Esophagus (tissue), 2 donors: ENCODE data around the gene G6PD. TPM values are rescaled to one million over a fixed set of nuclear protein-coding genes. Genes with fewer than 3 reads are reported as not detected.
A peak's percentile ranks its signal among the peaks of the same experiment; 100 is the strongest.
"Not testable (repeated sequence)": the region's sequence is repeated elsewhere in the genome, so short reads cannot be mapped to it uniquely, and the experiment has no call there.

Experiments
- H3K27ac ChIP-seq, 2 donors: one replicate each; pipeline ENCODE4 v1.5.1; 2013; ENCODE audit warnings: low read depth in 2 of 2, mild to moderate bottlenecking in 2 of 2, inconsistent platforms in 1 of 2, low read length in 1 of 2, moderate library complexity in 1 of 2
- H3K27me3 ChIP-seq, 2 donors: one replicate each; pipeline ENCODE4 v1.6.1; 2013; ENCODE audit warnings: low read length in 2 of 2, control low read depth in 1 of 2, mild to moderate bottlenecking in 1 of 2; ENCODE audit not compliant: insufficient read depth in 2 of 2, control insufficient read depth in 1 of 2
- H3K36me3 ChIP-seq, 2 donors: one replicate each; pipeline ENCODE4 v1.6.1; 2013; ENCODE audit warnings: low read length in 1 of 2; ENCODE audit not compliant: control insufficient read depth in 2 of 2, insufficient read depth in 2 of 2
- H3K4me1 ChIP-seq, 2 donors: one replicate each; pipeline ENCODE4 v1.6.1; 2013; ENCODE audit warnings: low read length in 1 of 2; ENCODE audit not compliant: control insufficient read depth in 2 of 2, insufficient read depth in 2 of 2
- H3K4me3 ChIP-seq, 2 donors: one replicate each; pipeline ENCODE4 v1.5.1; 2013; ENCODE audit warnings: low read length in 2 of 2, mild to moderate bottlenecking in 2 of 2, low read depth in 1 of 2, moderate library complexity in 1 of 2
- H3K9me3 ChIP-seq, 2 donors: one replicate each; pipeline ENCODE4 v1.6.1; 2013; ENCODE audit warnings: mild to moderate bottlenecking in 2 of 2, low read depth in 1 of 2, low read length in 1 of 2, moderate library complexity in 1 of 2; ENCODE audit not compliant: control insufficient read depth in 2 of 2, insufficient read depth in 1 of 2
- WGBS, 2 donors: extraction: QIAGEN DNeasy Blood & Tissue Kit; methylation state at CpG; one replicate each; pipeline ENCODE4 v1.1.7; 2013; 5-methylcytosine and 5-hydroxymethylcytosine counted together
- polyA plus RNA-seq, 2 donors: library from polyadenylated mRNA; stranded (reverse); fragments of 200-250 nt; gene quantifications; one replicate each; pipeline ENCODE4 v1.2.3, GENCODE V29; 2013
- donor health status: healthy with polysubstance abuse.
- donor health status: Bipolar disorder and iron deficiency.

Gene G6PD
- 10 to 100 TPM; 42.7 to 46.9 TPM for polyA plus RNA-seq

DNA sequence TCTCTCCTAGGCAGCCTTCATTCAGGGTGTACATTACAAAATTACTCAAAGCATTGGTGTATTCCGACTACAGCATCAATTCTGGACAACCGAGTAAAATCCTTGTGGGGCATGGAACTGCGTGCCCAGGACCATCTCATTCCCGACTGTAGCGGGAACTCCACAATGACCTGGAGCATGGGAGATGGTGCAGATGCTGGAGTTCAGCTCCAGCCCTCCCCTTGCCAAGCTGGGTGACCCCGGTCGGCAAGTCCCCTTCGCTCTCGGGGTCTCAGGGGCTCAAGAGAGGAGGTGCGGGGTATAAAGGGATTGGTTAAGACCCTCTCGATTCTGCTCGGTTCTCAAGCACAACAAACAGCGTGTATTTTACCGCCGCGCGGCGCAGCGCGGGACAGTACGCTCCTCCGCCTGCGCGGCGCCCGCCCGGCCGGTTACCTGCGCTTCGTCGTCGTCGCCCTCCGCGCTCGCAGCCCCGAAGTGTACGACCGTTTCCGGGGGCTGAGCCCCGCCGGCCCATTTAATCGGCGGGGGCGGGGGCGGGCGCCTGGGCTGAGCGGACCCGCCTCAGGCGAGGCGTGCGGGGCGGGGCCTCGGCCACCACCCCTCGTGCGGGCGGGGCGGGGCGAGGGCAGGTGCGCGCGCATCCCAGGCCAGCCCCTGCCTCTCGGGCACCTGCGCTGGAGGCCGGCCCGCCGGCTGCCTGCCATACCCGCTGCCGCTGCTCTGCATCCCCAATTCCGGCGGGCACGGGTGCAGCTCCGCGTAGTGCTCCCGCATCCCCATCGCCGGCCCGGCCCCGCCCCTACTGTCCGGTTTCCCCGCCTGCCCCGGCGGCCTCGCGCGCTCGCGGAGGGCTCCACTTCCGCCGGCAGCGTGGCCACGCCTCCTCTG is at the start of gene G6PD:
TSS of gene G6PD (minus strand) at position 493 of the 891 bp plus-strand sequence. CDS start 691 bp downstream, outside the sequence.
- Histone ChIP-seq H3K27ac (peak within 1 kb of the TSS; percentile 95 to 97), H3K4me1 (peaks cover 0 to 12% of the 10 kb centered on the region in 2 donors), H3K9me3 (peaks cover 0 to 4% of the 10 kb centered on the region in 2 donors), H3K27me3 (no peaks in the 10 kb centered on the region), H3K4me3 (peak within 1 kb of the TSS; percentile 49 to 68), H3K36me3 (no peaks in the 10 kb centered on the region)
- 0 to 21% methylated on average over 62 to 92 of the region's 92 CpGs for WGBS, 2 donors

DNA sequence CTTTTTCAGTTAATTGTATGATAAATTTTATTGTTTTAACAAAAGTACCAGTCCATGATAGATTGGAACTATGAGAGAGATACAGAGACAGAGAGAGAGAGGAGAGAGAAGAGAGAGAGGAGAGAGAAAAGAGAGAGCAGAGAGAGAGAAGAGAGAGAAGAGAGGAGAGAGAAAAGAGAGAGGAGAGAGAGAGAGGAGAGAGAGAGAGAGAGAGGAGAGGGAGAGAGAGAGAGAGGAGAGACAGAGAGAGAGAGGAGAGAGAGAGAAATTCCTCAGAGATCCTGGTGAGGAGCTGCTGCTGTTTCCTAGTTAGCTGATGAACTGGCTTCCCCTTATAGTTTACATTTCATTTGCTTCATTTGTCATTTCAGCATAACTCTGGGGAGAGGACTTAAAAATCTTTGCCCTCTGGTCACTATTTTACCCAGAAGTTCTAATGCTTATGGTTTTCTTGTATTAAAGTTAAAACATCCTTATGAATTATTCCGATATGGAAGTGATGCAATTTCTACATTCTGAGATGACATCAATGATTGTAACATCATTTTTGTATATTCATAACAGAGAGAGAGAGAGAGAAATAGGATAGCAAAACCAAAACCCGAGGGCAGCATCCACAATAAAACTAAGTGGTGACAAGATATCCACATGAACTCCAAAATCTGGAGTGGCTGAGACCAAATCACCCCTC is 49.1 kb upstream of the G6PD start:
- 33 to 56% methylated on average over 2 of the region's 2 CpGs for WGBS, 2 donors
- Histone ChIP-seq H3K27me3 (no peaks in the 10 kb centered on the region), H3K36me3 (no peaks in the 10 kb centered on the region), H3K4me1 (peaks cover 0 to 2% of the 10 kb centered on the region in 2 donors), H3K9me3 (peaks cover 0 to 6% of the 10 kb centered on the region in 2 donors), H3K4me3 (no peak overlapping the region), H3K27ac (no peak overlapping the region)

DNA sequence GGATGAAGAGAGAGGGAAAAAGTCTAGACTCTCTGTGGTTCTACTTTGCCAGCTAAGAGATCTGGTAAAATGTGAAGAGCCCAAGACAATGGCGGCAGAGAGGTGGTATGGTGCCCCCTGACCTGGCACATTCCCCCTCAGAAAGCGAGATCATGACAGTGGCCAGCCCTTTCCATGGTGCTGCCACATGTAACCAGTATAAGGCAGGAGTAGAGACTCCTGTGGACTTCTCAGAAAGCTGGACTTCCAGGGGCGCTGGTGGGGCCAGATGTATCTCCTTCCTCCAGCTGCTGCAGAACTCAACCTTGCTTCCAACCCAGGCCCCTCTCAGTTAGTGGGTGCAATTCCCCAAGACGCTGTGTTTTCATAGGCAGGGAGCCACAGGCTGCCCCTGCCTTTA is 47.8 kb upstream of the G6PD start:
- H3K4me1 ChIP-seq: peaks cover 0 to under 1% of the 10 kb centered on the region in 2 donors
- WGBS, 2 donors: 66 to 93% methylated on average over 4 of the region's 4 CpGs
- no peaks in the 10 kb centered on the region for H3K27me3 ChIP-seq
- H3K9me3 ChIP-seq: peaks cover 0 to 3% of the 10 kb centered on the region in 2 donors
- H3K36me3 ChIP-seq: no peaks in the 10 kb centered on the region
- H3K4me3 ChIP-seq: no peak overlapping the region
- H3K27ac ChIP-seq: no peak overlapping the region

DNA sequence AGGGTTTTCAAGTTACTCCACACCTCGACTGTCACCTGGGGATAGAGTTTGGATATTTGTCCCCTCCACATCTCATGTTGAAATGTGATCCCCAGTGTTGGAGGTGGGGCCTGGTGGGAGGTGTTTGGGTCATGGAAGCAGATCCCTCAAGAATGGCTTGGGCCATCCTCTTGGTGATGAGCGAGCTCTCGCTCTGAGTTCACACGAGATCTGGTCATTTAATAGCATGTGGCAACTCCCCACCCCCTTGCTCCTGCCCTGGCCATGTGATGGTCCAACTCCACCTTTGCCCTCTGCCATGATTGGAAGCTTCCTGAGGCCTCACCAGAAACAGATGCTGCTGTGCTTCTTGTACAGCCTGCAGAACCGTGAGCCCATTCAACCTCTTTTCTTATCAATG is 46.6 kb upstream of the G6PD start:
- no peaks in the 10 kb centered on the region for H3K9me3 ChIP-seq
- 81 to 94% methylated on average over 5 of the region's 5 CpGs for WGBS, 2 donors
- no peaks in the 10 kb centered on the region for H3K36me3 ChIP-seq
- H3K4me3 ChIP-seq: no peak overlapping the region
- H3K27ac ChIP-seq: no peak overlapping the region
- H3K27me3 ChIP-seq: no peaks in the 10 kb centered on the region
- no peaks in the 10 kb centered on the region for H3K4me1 ChIP-seq

DNA sequence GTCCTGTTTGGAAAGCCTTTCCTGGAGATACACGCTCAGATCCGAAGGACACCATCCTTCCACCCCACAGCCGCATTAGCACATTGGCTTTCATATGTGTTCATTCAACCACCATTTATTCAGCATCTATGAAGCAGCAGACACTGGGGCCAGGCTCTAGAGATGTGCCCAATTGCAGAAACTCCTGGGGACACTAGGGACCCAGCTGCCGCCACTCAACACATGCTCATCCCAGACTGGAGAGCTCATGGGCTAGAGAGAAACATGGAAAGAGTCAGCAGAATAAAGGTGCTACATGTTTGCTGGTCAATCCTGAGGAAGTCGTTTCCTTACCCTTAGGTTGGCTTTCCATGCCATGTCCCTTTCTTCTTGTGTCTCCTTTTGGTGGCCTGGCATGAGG is 45.9 kb upstream of the G6PD start:
- Histone ChIP-seq H3K27ac (no peak overlapping the region), H3K9me3 (no peaks in the 10 kb centered on the region), H3K27me3 (no peaks in the 10 kb centered on the region), H3K36me3 (no peaks in the 10 kb centered on the region), H3K4me1 (no peaks in the 10 kb centered on the region), H3K4me3 (no peak overlapping the region)
- WGBS, 2 donors: 87 to 92% methylated on average over 5 of the region's 5 CpGs

DNA sequence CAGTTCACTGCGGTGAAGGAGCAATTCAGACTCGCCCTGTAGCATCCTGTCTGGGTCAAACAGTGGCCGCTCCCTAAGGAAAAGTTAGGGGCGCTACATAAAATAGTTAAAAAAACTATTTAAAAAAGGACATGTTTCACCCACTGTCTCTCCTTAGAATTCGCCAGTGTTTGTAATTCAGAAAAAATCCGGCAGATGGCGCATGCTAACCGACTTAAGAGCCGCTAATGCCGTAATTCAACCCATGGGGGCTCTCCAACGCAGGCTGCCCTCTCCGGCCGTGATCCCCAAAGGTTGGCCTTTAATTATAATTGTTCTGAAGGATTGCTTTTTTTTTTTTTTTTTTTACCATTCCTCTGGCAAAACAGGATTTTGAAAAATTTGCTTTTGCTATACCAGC is 43.8 kb upstream of the G6PD start:
- H3K9me3 ChIP-seq, H3K4me1 ChIP-seq, H3K4me3 ChIP-seq, H3K27ac ChIP-seq, H3K27me3 ChIP-seq, H3K36me3 ChIP-seq: not testable (repeated sequence)
- WGBS, 2 donors: 62% methylated on average over 4 of the region's 13 CpGs; no CpG with 5 or more reads in 1 of the 2 donors

DNA sequence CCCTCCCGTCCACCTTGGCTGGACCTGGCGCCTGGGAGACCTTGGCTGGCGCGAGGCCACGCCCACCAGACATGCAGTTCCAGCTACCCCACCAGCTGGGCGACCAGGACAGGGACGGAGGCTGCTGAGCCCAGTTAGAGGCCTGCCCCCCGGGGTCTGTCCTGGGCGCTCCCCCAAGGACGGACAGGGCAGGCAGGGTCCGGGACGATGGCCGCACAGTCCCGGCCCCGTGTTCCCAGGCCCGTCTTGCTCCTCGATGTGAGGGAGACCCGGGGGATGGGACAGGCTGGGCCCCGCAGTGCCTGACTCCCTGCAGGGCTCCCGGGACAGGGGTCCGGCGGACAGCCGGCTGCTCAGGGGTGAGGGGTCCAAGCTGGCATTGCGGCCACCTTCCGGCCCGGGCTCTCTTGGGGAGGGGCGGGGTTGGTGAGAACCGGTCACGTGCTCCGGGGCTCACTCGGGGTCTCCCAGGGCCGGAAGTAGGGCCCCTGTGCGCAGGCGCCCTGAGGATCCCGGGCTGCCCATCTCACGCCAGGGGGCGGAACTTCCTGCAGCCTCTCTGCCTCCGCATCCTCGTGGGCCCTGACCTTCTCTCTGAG is 38.0 kb upstream of the G6PD start, which contains the start of gene CTAG1A:
TSS of gene CTAG1A (plus strand) at position 549 of the 599 bp plus-strand sequence. CDS start 74 bp downstream, outside the sequence.
- H3K4me1 ChIP-seq, H3K27me3 ChIP-seq, H3K36me3 ChIP-seq, H3K9me3 ChIP-seq, H3K4me3 ChIP-seq, H3K27ac ChIP-seq: not testable (repeated sequence)
- WGBS, 2 donors: no CpG with 5 or more reads among the region's 39 CpGs

DNA sequence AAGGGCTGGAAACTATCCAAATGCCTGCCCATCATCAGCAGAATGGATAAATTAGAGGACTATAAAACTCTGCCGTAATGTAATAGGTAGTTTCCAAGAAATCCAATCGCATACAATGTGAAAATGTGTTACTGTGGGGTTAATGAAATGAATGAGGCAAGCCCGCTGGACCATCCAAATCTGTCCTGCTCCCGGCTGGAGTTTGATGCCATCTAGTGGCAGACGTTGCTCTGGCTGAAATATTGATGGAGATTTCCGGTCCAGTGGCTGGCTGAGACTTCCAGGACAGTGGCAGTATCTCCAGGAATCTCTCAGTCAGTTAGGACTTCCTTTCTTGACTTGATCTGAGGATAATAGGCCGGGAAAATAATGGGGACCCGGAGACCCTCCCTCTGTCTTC is 36.3 kb upstream of the G6PD start:
- not testable (repeated sequence) for H3K4me1 ChIP-seq, H3K36me3 ChIP-seq, H3K4me3 ChIP-seq, H3K9me3 ChIP-seq, H3K27ac ChIP-seq, H3K27me3 ChIP-seq
- no CpG with 5 or more reads among the region's 8 CpGs for WGBS, 2 donors

DNA sequence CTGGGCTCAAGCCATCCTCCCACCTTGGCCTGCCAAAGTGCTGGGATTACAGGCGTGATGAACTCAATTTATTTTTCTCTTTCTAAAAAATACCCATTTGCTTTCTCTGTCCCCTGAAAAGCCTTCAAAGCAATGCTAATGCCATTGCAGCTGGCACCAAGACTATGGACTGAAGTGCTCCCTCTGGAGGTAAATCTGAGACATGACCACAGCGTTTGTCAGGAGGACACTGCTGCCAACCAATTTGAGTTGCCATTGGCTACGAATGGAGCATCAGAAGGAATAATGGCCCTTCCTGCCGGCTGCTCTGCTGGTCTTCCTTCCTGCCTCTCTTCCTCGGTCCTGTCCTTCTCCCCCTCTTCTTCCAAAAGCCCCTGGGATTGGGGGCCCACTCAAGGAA is 28.4 kb upstream of the G6PD start:
- H3K4me1 ChIP-seq, H3K9me3 ChIP-seq, H3K4me3 ChIP-seq, H3K27ac ChIP-seq, H3K27me3 ChIP-seq, H3K36me3 ChIP-seq: not testable (repeated sequence)
- WGBS, 2 donors: no CpG with 5 or more reads among the region's 5 CpGs
